GM23338 (cell line): ENCODE measurements around the gene LCE3E. TPM values are rescaled to one million over a fixed set of nuclear protein-coding genes. Genes with fewer than 3 reads are reported as not detected.

Experiments used
- ATAC-seq: fragments of 200-7000 bp; cut with Tn5 transposase; 3 replicates; pipeline ENCODE4 v1.9.1; 2020
- DNase-seq: peaks from one replicate; pipeline ENCODE4 v3.0.0-alpha.2; 2015; ENCODE audit warnings: low spot score
- H2AFZ ChIP-seq: fragments of 200-600 bp; sonication (generic); 2 replicates; pipeline ENCODE4 v1.8.0; 2016; ENCODE audit warnings: antibody characterized with exemption, mild to moderate bottlenecking, moderate library complexity
- H3F3A ChIP-seq: fragments of 200-600 bp; sonication (generic); replicated peaks from 2 replicates; pipeline ENCODE4 v1.8.0; 2017; ENCODE audit warnings: antibody characterized with exemption, mixed run types, low read depth
- H3K27ac ChIP-seq: fragments of 200-600 bp; sonication (generic); 2 replicates; pipeline ENCODE4 v1.6.1; 2016; ENCODE audit warnings: low read depth
- H3K27me3 ChIP-seq: fragments of 200-600 bp; sonication (generic); 2 replicates; pipeline ENCODE4 v1.8.0; 2016; ENCODE audit warnings: mild to moderate bottlenecking, mixed run types, moderate library complexity; ENCODE audit not compliant: insufficient read depth
- H3K36me3 ChIP-seq: fragments of 200-600 bp; sonication (generic); 2 replicates; pipeline ENCODE4 v1.8.0; 2016; ENCODE audit warnings: mild to moderate bottlenecking; ENCODE audit not compliant: insufficient read depth
- H3K4me1 ChIP-seq: fragments of 200-600 bp; sonication (generic); 2 replicates; pipeline ENCODE4 v1.8.0; 2016; ENCODE audit warnings: mild to moderate bottlenecking, moderate library complexity; ENCODE audit not compliant: insufficient read depth
- H3K4me2 ChIP-seq: fragments of 200-600 bp; sonication (generic); 2 replicates; pipeline ENCODE4 v1.7.1; 2017; ENCODE audit warnings: mixed run types
- H3K4me3 ChIP-seq: fragments of 200-600 bp; sonication (generic); 2 replicates; pipeline ENCODE4 v1.6.1; 2016; ENCODE audit warnings: mixed run types
- H3K79me2 ChIP-seq: fragments of 200-600 bp; sonication (generic); replicated peaks from 2 replicates; pipeline ENCODE4 v1.8.0; 2017; ENCODE audit warnings: mild to moderate bottlenecking; ENCODE audit not compliant: insufficient read depth
- H3K9me2 ChIP-seq: fragments of 200-600 bp; sonication (generic); 2 replicates; pipeline ENCODE4 v1.8.0; 2017; ENCODE audit not compliant: insufficient read depth
- H4K20me1 ChIP-seq: fragments of 200-600 bp; sonication (generic); replicated peaks from 2 replicates; pipeline ENCODE4 v1.8.0; 2017; ENCODE audit warnings: mild to moderate bottlenecking; ENCODE audit not compliant: insufficient read depth
- H3K27ac Mint-ChIP-seq: 2 replicates; pipeline ENCODE4 v1.8.0; 2020; ENCODE audit warnings: inconsistent platforms, mild to moderate bottlenecking, moderate library complexity, mixed read lengths
- H3K27me3 Mint-ChIP-seq: 3 replicates; pipeline ENCODE4 v1.8.0; 2022; ENCODE audit warnings: low read depth, mild to moderate bottlenecking, moderate library complexity, mixed read lengths, inconsistent platforms; ENCODE audit not compliant: insufficient read depth, poor library complexity
- H3K36me3 Mint-ChIP-seq: 3 replicates; pipeline ENCODE4 v1.8.0; 2021; ENCODE audit warnings: low read depth, mild to moderate bottlenecking, inconsistent platforms, moderate library complexity, mixed read lengths
- H3K4me1 Mint-ChIP-seq: 3 replicates; pipeline ENCODE4 v1.8.0; 2020; ENCODE audit warnings: mild to moderate bottlenecking, inconsistent platforms, mixed read lengths
- H3K4me3 Mint-ChIP-seq: 3 replicates; pipeline ENCODE4 v1.8.0; 2021; ENCODE audit warnings: moderate library complexity, mild to moderate bottlenecking, inconsistent platforms, mixed read lengths
- H3K9me3 Mint-ChIP-seq: 3 replicates; pipeline ENCODE4 v1.8.0; 2020; ENCODE audit warnings: moderate library complexity, mild to moderate bottlenecking, inconsistent platforms, mixed read lengths
- ETS1 ChIP-seq: IDR thresholded peaks from 2 replicates; pipeline ENCODE4 v1.6.1; 2016; ENCODE audit warnings: antibody characterized with exemption
- EZH2 ChIP-seq: fragments of 200-600 bp; sonication (generic); IDR thresholded peaks from one replicate; pipeline ENCODE4 v1.8.0; 2017; ENCODE audit warnings: antibody characterized with exemption, mild to moderate bottlenecking, low read depth; ENCODE audit not compliant: unreplicated experiment
- EZH2phosphoT487 ChIP-seq: fragments of 200-600 bp; sonication (generic); IDR thresholded peaks from one replicate; pipeline ENCODE4 v1.8.1; 2018; ENCODE audit warnings: antibody characterized with exemption; ENCODE audit not compliant: unreplicated experiment
- JUNB ChIP-seq: IDR thresholded peaks from one replicate; pipeline ENCODE4 v1.6.1; 2016; ENCODE audit warnings: antibody characterized with exemption; ENCODE audit not compliant: unreplicated experiment
- NANOG ChIP-seq: IDR thresholded peaks from 2 replicates; pipeline ENCODE4 v1.6.1; 2016; ENCODE audit warnings: antibody characterized with exemption, borderline replicate concordance
- STAT1 ChIP-seq: IDR thresholded peaks from one replicate; pipeline ENCODE4 v1.6.1; 2016; ENCODE audit warnings: antibody characterized with exemption; ENCODE audit not compliant: unreplicated experiment
- ZNF114 ChIP-seq: fragments of 250-450 bp; sonication (Bioruptor Pico); IDR thresholded peaks from 2 replicates; pipeline ENCODE4 v1.5.0; 2020; ENCODE audit warnings: mild to moderate bottlenecking, moderate library complexity
- ZNF331 ChIP-seq: fragments of 250-450 bp; sonication (Bioruptor Pico); IDR thresholded peaks from 2 replicates; pipeline ENCODE4 v1.5.0; 2020; ENCODE audit warnings: low read depth, mild to moderate bottlenecking, moderate library complexity
- polyA plus RNA-seq: library from polyadenylated mRNA; unstranded; fragments of >200 nt; fragmentation: Nextera tagmentation; extraction: Ambion mirVana; gene quantifications from 2 replicates; pipeline ENCODE4 v1.2.1, GENCODE V29; 2016
- total RNA-seq: library from RNA; depleted of rRNA; stranded (reverse); fragments of >200 nt; shearing (Covaris generic); gene quantifications from 2 replicates; pipeline ENCODE4 v1.2.3, GENCODE V29; 2014
- TF ChIP-seq, protein P1 (sequence below): fragments of 250-450 bp; sonication (Bioruptor Pico); IDR thresholded peaks from 2 replicates; pipeline ENCODE4 v1.5.0; 2020; ENCODE audit warnings: mild to moderate bottlenecking, moderate library complexity
- TF ChIP-seq, protein P2 (sequence below), 2 experiments: fragments of 200-600 bp in 1 of 2; sonication (generic) in 1 of 2; conservative IDR thresholded peaks; 2 replicates each; pipeline versions ENCODE4 v1.5.1 to v1.6.1; 2016 to 2017; ENCODE audit warnings: antibody characterized with exemption in 2 of 2, low read depth in 2 of 2, mild to moderate bottlenecking in 2 of 2, moderate library complexity in 1 of 2

LCE3E gene
- total and polyA plus RNA-seq, 2 experiments from 2014 or later, result not detected

GRCh38 chr1:152539901-152540300 lies 26.7 kb downstream of the LCE3E start (continued):
- TF ChIP-seq, protein P1, sequence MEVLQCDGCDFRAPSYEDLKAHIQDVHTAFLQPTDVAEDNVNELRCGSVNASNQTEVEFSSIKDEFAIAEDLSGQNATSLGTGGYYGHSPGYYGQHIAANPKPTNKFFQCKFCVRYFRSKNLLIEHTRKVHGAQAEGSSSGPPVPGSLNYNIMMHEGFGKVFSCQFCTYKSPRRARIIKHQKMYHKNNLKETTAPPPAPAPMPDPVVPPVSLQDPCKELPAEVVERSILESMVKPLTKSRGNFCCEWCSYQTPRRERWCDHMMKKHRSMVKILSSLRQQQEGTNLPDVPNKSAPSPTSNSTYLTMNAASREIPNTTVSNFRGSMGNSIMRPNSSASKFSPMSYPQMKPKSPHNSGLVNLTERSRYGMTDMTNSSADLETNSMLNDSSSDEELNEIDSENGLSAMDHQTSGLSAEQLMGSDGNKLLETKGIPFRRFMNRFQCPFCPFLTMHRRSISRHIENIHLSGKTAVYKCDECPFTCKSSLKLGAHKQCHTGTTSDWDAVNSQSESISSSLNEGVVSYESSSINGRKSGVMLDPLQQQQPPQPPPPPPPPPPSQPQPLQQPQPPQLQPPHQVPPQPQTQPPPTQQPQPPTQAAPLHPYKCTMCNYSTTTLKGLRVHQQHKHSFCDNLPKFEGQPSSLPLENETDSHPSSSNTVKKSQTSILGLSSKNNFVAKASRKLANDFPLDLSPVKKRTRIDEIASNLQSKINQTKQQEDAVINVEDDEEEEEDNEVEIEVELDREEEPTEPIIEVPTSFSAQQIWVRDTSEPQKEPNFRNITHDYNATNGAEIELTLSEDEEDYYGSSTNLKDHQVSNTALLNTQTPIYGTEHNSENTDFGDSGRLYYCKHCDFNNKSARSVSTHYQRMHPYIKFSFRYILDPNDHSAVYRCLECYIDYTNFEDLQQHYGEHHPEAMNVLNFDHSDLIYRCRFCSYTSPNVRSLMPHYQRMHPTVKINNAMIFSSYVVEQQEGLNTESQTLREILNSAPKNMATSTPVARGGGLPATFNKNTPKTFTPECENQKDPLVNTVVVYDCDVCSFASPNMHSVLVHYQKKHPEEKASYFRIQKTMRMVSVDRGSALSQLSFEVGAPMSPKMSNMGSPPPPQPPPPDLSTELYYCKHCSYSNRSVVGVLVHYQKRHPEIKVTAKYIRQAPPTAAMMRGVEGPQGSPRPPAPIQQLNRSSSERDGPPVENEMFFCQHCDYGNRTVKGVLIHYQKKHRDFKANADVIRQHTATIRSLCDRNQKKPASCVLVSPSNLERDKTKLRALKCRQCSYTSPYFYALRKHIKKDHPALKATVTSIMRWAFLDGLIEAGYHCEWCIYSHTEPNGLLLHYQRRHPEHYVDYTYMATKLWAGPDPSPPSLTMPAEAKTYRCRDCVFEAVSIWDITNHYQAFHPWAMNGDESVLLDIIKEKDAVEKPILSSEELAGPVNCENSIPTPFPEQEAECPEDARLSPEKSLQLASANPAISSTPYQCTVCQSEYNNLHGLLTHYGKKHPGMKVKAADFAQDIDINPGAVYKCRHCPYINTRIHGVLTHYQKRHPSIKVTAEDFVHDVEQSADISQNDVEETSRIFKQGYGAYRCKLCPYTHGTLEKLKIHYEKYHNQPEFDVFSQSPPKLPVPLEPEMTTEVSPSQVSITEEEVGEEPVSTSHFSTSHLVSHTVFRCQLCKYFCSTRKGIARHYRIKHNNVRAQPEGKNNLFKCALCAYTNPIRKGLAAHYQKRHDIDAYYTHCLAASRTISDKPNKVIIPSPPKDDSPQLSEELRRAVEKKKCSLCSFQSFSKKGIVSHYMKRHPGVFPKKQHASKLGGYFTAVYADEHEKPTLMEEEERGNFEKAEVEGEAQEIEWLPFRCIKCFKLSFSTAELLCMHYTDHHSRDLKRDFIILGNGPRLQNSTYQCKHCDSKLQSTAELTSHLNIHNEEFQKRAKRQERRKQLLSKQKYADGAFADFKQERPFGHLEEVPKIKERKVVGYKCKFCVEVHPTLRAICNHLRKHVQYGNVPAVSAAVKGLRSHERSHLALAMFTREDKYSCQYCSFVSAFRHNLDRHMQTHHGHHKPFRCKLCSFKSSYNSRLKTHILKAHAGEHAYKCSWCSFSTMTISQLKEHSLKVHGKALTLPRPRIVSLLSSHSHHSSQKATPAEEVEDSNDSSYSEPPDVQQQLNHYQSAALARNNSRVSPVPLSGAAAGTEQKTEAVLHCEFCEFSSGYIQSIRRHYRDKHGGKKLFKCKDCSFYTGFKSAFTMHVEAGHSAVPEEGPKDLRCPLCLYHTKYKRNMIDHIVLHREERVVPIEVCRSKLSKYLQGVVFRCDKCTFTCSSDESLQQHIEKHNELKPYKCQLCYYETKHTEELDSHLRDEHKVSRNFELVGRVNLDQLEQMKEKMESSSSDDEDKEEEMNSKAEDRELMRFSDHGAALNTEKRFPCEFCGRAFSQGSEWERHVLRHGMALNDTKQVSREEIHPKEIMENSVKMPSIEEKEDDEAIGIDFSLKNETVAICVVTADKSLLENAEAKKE (CRISPR knock-in tag), result no peak
- no peak for TF ChIP-seq NANOG
- TF ChIP-seq EZH2, result no peak
- no peak for TF ChIP-seq ZNF114 (CRISPR knock-in tag)
- no peak for TF ChIP-seq STAT1
- no peak for TF ChIP-seq EZH2phosphoT487

DNA sequence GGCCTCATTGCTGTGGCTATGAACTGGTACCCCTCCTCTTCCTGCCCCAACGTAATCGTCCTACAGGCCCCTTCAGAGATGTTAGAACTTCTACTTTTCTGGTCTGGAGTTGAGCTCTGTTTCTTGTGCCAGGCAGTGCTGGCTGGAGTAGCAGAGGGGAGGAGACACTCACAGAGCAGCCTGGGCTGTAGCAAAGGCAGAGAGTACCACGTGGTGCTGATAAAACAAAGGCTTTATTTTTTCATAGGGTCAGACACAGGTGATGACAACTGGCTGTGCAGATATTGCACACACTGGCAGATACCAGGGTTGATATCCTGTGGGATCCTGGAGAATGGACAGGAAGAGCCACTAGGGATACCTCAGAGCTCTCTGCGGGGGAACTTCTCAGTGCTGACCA lies 29.1 kb downstream of the LCE3E start:
- no peaks in the 10 kb centered on the region for H3K79me2 ChIP-seq
- H3K4me3 ChIP-seq, result no peak overlapping the region
- no peak overlapping the region for H3K4me2 ChIP-seq
- H3K4me1 ChIP-seq, result peaks cover 12% of the 10 kb centered on the region
- Mint-ChIP-seq H3K9me3 (peaks cover 3% of the 10 kb centered on the region; the same call in 2 of the 3 replicates), H3K4me1 (peaks cover 11% of the 10 kb centered on the region), H3K27me3 (peaks cover under 1% of the 10 kb centered on the region), H3K36me3 (no peaks in the 10 kb centered on the region; the same call in 1 of the 3 replicates), H3K27ac (no peak overlapping the region), H3K4me3 (no peak overlapping the region)
- H4K20me1 ChIP-seq, result no peaks in the 10 kb centered on the region
- H3F3A ChIP-seq, result no peaks in the 10 kb centered on the region
- H3K27me3 ChIP-seq, result no peaks in the 10 kb centered on the region
- no peak overlapping the region for H3K27ac ChIP-seq
- DNase-seq, result no peak
- H3K9me2 ChIP-seq, result peaks cover 37% of the 10 kb centered on the region
- no peak overlapping the region for H2AFZ ChIP-seq
- no peaks in the 10 kb centered on the region for H3K36me3 ChIP-seq
- ATAC-seq, result no peak
- no peak for TF ChIP-seq NANOG
- TF ChIP-seq EZH2, result no peak
- no peak for TF ChIP-seq ZNF114 (CRISPR knock-in tag)
- TF ChIP-seq JUNB, result no peak
- TF ChIP-seq ETS1, result no peak
- TF ChIP-seq EZH2phosphoT487, result no peak
- no peak for TF ChIP-seq ZNF331 (CRISPR knock-in tag)
- no peak for TF ChIP-seq STAT1
- TF ChIP-seq, protein P2, sequence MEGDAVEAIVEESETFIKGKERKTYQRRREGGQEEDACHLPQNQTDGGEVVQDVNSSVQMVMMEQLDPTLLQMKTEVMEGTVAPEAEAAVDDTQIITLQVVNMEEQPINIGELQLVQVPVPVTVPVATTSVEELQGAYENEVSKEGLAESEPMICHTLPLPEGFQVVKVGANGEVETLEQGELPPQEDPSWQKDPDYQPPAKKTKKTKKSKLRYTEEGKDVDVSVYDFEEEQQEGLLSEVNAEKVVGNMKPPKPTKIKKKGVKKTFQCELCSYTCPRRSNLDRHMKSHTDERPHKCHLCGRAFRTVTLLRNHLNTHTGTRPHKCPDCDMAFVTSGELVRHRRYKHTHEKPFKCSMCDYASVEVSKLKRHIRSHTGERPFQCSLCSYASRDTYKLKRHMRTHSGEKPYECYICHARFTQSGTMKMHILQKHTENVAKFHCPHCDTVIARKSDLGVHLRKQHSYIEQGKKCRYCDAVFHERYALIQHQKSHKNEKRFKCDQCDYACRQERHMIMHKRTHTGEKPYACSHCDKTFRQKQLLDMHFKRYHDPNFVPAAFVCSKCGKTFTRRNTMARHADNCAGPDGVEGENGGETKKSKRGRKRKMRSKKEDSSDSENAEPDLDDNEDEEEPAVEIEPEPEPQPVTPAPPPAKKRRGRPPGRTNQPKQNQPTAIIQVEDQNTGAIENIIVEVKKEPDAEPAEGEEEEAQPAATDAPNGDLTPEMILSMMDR (conservative IDR thresholded peaks at IDR 0.05; ENCODE audit: low read depth in 2 of 2), result no peak
